CMK (cell line): ENCODE measurements around the gene CLEC16A.
"Not testable (repeated sequence)": the region's sequence is repeated elsewhere in the genome, so short reads cannot be mapped to it uniquely, and the experiment has no call there.

Source experiments
- DNase-seq: peaks from one replicate; pipeline ENCODE4 v3.0.0-alpha.2; 2010; ENCODE audit warnings: low read depth

Gene CLEC16A

GRCh38 chr16:10939649-10940234 lies 4.6 kb upstream of the CLEC16A start:
- no peak for DNase-seq

DNA sequence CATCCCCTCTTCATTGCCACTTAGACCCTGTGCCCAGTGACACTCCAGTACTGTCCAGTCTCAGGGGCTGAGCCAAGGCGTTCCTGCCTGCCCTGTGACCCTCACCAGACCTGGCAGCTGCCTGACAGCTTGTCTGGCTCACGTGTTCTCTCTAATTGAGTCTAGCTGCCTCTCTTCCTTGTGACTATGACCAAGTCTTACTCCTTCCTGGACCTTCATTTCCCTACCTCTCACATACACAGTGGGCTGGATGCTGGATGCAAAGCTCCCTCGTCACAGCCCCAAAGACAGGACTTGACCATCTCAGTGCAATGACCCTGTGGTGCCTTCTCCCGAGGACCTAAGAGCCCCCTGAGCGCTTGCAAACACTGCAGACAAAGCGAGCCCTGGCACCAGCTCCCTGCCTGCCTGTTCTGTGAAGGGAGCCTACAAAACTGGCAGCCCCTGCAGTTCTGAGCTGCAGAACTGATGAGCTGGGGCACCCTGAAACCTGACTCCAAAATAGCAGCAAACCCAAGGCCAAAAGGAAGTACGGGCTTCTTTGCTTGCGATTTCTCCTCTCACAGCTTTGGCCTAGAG lies 3.8 kb upstream of the CLEC16A start:
- DNase-seq: no peak

- DNase-seq: no peak
Measured at GRCh38 chr16:10941127-10941933, 3.0 kb upstream of the CLEC16A start.

- not testable (repeated sequence) for DNase-seq
Measured at GRCh38 chr16:10941935-10942351, 2.4 kb upstream of the CLEC16A start.

DNA sequence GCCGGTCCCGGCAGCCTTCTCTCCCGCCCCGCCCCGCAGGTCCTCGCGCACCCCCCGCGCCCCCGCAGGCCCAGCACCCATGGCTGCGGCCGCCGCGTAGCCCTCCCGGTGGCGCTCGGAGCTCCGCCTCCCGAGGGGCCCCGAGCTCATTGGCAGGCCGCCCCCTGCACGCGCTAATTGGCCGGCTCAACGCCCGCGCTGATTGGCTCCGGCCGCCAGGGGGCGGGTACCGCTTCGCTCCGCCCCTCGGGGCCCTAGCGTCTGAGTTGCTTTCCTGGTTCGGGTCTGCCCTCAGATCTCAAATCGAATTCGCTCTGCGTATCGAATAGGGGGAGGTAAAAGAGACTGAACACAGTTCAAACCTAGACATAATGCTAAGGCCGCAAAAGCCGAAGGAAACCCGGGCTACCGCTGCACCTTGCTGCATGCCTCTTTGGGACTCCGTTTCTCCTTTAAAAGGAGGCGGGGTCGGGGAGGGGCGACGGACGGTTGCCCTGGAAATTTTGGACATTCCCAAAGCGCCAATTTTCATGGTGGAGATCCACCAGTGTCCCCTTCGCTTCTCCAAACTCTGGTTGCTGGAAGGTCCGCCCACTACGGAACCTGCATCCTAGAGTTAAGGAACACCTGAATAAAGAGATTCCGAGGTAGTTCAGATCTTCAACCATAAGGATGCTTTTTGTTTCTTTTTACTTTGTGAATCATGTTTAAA lies 1.9 kb upstream of the CLEC16A start, which contains the start of gene DEXI:
Gene DEXI (minus strand): TSS at position 117 of the 712 bp plus-strand sequence. CDS start 463 bp downstream, outside the sequence.
- peak; percentile 76 for DNase-seq

DNA sequence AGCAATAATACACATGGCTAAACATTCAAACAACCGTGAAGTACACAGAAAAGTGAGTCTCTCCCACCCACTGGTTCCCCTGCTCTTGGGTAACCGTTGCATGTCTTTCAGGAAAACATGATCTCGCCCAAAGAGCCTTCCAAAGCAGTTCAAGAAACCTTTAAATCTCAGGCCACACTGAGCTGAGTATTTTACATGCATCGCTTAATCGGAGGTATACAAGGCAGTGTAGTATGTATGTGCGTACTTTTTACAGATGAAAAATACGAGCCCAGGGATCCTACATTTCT lies 1.4 kb upstream of the CLEC16A start:
- no peak for DNase-seq

- no peak for DNase-seq
Measured at GRCh38 chr16:10945065-10945787, 862 bp downstream of the CLEC16A start.

GRCh38 chr16:10946308-10946707 lies 1.9 kb downstream of the CLEC16A start:
- DNase-seq: no peak

GRCh38 chr16:10947211-10947787 lies 2.9 kb downstream of the CLEC16A start:
- DNase-seq: no peak

DNA sequence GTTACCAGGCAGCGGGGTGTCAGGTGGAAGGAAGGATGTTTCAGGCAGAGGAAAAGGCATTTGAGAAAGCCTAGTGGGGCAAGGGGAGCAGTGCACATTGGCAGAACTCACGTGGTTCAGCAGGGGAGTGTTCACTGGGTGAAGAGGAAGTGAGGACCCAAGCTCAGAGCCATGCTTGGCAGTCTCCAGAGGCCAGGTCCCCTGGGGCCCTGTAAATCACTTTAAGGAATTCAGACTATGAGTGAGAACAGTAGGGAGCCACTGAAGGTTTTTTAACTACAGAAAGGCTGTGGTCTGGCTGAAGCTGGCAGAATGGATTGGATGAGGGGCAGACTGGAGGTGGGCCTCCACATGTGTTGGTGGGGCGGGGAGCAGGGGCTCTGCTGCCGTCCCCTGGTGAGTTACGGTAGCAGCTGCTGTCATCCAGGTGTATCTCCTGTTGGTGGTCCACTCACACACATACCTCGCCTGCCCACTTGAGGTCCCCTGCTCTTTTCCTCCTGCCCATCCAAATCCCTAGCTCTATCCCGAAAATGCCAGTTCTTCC lies 5.1 kb downstream of the CLEC16A start:
- no peak for DNase-seq

DNA sequence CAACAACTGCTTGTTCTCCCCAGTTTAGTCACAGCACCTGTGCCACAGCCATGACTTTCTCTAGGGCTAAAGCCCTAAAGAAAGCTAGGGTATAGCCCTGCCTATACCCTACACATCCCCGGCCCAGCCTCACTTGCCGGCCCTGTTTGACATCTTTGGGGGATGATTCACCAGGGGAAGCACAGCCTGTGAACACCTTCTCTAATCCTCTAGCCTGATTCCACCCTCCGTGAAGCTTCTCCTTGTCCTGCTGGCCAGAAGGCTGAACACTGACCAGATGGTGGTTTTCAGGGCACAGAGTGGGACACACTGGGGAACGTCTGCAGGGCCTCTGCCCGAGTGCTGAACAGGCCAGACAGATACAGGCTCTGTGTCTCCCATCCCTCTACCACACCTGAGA lies 6.0 kb downstream of the CLEC16A start:
- no peak for DNase-seq

DNA sequence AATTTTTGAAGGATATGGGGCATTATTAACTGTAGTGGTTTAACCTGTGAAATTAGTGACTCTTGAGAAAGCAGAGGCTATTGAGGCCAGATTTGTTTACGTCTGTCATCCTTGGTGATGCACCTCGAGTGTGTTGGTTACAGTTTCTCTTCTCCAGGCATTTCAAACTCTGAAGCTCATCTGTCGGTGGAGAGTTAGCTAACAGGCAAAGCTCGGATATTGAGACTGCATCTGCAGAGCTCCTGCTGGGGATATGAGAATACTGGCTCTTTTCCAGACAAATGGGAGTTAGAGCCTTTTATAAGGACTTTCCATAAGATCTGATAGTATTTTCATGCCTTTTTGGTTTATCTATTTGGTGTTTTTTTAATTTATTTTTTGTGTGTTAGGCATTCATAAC lies 6.7 kb downstream of the CLEC16A start:
- DNase-seq: no peak

DNA sequence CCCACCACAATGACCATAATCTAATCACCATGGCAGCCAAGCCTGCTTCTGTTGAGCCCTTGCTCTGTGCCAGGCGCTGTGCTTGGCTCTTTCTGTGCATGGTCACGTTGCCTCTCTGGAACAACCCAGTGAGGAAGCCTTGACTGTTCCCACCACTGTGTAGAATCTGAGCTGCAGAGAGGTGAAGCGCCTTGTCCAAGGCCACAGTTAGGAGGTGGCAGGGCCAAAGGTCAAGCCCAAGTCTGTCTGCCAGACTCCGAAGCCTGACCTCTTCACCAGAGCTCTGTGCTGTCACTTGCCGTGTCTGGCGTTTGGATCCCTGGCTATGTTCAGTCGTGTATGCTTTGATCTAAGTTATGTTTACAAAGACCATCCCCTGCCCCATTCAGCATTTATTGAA lies 10.5 kb downstream of the CLEC16A start:
- DNase-seq: no peak

DNA sequence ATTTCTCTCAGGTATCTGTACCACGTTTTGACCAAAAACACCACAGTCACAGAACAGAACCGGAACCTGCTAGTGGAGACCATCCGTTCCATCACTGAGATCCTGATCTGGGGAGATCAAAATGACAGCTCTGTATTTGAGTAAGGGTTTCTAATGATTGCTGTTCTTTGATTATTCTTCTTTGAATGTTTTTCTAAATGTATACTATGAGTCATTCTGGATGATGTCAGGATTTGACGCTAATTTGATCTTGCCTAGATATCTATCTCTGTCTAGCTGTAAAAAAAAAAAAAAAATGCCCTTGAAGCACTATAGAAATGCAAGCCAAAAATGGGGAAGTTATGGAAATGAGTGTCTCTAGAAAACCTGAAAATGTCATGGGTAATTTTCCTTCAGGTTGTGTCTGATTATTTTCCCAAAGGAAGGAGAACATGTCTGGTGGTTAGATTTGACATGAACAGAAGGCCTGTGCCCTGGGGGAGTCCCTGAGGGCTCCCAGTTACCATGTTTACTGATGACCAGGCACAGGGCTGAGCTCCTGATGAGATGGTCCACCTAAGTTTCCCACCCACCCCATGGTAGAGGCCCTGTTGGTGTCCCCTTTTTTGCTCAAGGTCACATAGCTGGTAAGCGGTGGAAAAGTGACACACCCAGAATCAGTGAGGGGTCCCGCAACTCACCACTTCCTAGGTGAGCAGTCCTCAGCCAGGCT lies 13.6 kb downstream of the CLEC16A start:
- DNase-seq: no peak

- DNase-seq: no peak
Measured at GRCh38 chr16:10959161-10959560, 14.8 kb downstream of the CLEC16A start.

GRCh38 chr16:10961231-10961630 lies 16.9 kb downstream of the CLEC16A start:
- DNase-seq: no peak

DNA sequence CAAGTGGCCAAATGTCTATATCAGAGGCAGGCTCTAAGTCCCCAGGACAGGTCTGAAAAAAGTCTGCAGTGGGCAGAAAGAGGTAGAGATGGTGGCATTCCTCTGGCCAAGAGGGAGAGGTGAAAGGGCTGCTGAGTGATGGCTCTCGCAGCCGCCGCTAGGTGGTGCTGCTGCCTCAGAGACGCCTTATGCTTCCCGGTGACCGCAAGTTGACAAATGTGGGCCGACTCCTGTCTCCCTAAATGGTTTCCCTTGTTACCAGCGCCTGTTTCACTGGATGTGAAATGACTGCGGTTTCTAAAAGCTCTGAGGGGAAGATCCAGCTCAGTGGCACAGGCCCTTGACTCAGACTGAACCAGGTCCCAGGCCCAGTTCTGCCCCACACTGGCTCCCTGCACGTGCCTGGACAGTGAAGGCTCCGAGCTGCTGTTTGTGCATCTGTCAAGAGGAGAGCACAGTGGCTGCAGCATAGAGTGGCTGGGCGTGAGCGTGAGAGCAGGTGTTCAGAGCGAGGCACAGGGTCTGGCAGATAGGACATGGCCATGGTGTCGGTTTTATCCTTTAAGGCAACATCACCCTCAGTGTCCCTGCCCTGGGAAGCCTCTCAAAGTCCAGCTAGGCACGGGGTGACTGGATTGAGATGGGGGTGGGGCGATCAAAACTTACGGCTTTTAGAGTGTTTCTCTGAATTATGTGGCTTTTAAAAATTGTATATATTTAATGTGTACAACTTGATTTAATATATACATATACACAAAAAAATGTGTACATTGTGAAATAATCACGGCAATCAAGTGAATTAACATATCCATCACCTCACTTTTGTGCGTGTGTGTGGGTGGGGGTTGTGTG lies 19.9 kb downstream of the CLEC16A start:
- DNase-seq: no peak

- no peak for DNase-seq
Measured at GRCh38 chr16:10964891-10965326, 20.5 kb downstream of the CLEC16A start.

DNA sequence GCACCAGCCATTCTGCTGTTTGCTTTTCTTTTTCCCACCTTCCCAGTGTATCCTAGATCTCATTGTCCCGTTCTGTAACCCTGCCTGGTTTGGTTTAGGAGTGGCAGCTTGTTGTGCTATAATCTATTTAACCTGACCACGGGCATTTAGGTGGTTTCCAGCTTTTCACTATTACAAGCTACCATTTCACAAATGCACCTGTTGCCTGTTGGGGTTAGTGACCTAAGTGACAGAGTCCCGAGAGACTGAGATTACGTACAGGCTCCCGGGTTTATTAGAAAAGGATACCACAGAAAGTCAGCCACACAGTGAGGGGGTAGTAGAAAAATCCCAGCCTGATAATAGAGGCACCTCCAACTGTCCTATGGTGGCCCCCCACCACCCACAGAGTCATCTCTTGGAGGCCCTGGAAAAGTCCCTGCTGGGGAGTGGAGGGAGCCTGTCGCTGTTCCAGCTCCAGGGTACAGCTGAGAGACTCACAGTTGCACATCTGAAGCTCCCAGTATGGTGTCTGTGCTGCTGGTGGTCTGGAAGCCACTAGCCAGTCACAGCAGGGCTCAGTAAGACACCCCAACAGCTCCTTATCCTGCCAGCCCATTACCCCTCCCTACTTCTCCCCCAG lies 21.2 kb downstream of the CLEC16A start:
- no peak for DNase-seq
